Prostate gland (tissue), 2 donors: ENCODE results near the gene RNGTT. TPM values are rescaled to one million over a fixed set of nuclear protein-coding genes. Genes with fewer than 3 reads are reported as not detected.

ENCODE experiments used
- DNase-seq: peaks from one replicate; pipeline ENCODE4 v3.0.0-alpha.2; 2019; ENCODE audit warnings: low spot score
- H3K27ac ChIP-seq, 2 donors: fragments of 200-600 bp; sonication (generic); 2 replicates each; pipeline ENCODE4 v1.5.1; 2017 to 2019
- H3K27me3 ChIP-seq: fragments of 200-600 bp; sonication (generic); replicated peaks from 2 replicates; pipeline ENCODE4 v1.5.1; 2019; ENCODE audit not compliant: insufficient read depth
- H3K36me3 ChIP-seq, 2 donors: fragments of 200-600 bp; sonication (generic); 1 replicate in 1 of 2; 2 replicates in 1 of 2; pipeline versions ENCODE4 v1.5.1 to v1.8.1; 2017 to 2019
- H3K4me1 ChIP-seq: fragments of 200-600 bp; sonication (generic); replicated peaks from 2 replicates; pipeline ENCODE4 v1.5.1; 2019
- H3K4me3 ChIP-seq, 2 donors: fragments of 200-600 bp; sonication (generic); 2 replicates each; pipeline ENCODE4 v1.5.1; 2017 to 2019
- H3K9me3 ChIP-seq: fragments of 200-600 bp; sonication (generic); 2 replicates; pipeline ENCODE4 v1.5.1; 2017
- POLR2A ChIP-seq: fragments of 450-650 bp; IDR thresholded peaks from one replicate; pipeline ENCODE4 v1.6.1; 2016; ENCODE audit warnings: antibody characterized with exemption, mild to moderate bottlenecking
- POLR2AphosphoS5 ChIP-seq: sonication (generic); formaldehyde crosslinking; IDR thresholded peaks from one replicate; pipeline ENCODE4 v1.6.1; 2017; ENCODE audit warnings: antibody characterized with exemption
- WGBS: methylation state at CpG from one replicate; pipeline ENCODE4 v1.1.5; 2018; 5-methylcytosine and 5-hydroxymethylcytosine counted together
- intact Hi-C: fragments of 100-400 bp; cut with DNase I; formaldehyde crosslinking; loops from one replicate; pipeline ENCODE4 v1.14.2; 2022
- total RNA-seq, 2 donors: library from RNA; depleted of rRNA; stranded (reverse); fragments of >200 nt; gene quantifications; one replicate each; pipeline ENCODE4 v1.1.0, GENCODE V29; 2016
- TF ChIP-seq, protein P1 (sequence below), 4 experiments: fragments of 200-600 bp in 2 of 4; fragments of 450-650 bp in 2 of 4; sonication (generic) in 2 of 4; IDR thresholded peaks; 1 replicate in 3 of 4; 2 replicates in 1 of 4; pipeline ENCODE4 v1.5.1; 2016 to 2019; ENCODE audit warnings: antibody characterized with exemption in 4 of 4, mild to moderate bottlenecking in 2 of 4, moderate library complexity in 2 of 4

RNGTT gene
- total RNA-seq, 2 donors from 2014 or later: 10.1 to 23.6 TPM

DNA sequence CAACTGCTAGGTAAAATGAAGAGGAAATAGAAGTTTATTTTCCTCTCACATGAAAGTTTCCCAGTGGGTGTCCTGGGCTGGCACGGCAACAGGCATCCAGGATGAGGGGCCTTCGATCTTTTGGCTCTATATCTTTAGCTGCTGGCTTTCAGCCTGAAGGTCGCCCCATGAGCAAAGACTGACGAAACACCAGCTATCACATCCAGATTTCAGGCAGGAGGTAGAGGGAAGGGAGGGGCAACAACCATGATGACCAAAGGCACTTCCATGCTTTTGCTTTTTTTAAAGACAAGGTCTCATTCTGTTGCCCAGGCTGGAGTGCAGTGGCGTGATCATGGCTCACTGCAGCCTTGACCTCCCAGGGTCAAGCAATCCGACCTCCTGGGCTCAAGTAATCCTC, 387.9 kb downstream of the RNGTT start:
- Histone ChIP-seq H3K9me3 (no peaks in the 10 kb centered on the region), H3K4me3 (no peak overlapping the region), H3K36me3 (no peaks in the 10 kb centered on the region), H3K27me3 (no peaks in the 10 kb centered on the region), H3K27ac (no peak overlapping the region), H3K4me1 (no peaks in the 10 kb centered on the region)
- TF ChIP-seq, protein P1, sequence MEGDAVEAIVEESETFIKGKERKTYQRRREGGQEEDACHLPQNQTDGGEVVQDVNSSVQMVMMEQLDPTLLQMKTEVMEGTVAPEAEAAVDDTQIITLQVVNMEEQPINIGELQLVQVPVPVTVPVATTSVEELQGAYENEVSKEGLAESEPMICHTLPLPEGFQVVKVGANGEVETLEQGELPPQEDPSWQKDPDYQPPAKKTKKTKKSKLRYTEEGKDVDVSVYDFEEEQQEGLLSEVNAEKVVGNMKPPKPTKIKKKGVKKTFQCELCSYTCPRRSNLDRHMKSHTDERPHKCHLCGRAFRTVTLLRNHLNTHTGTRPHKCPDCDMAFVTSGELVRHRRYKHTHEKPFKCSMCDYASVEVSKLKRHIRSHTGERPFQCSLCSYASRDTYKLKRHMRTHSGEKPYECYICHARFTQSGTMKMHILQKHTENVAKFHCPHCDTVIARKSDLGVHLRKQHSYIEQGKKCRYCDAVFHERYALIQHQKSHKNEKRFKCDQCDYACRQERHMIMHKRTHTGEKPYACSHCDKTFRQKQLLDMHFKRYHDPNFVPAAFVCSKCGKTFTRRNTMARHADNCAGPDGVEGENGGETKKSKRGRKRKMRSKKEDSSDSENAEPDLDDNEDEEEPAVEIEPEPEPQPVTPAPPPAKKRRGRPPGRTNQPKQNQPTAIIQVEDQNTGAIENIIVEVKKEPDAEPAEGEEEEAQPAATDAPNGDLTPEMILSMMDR (IDR thresholded peaks at IDR 0.05): no peak
- no peak for TF ChIP-seq POLR2A
- no peak for TF ChIP-seq POLR2AphosphoS5
- DNase-seq: no peak
- 85% methylated on average over 6 of the region's 6 CpGs for WGBS
- intact Hi-C loops: no loop called here

DNA sequence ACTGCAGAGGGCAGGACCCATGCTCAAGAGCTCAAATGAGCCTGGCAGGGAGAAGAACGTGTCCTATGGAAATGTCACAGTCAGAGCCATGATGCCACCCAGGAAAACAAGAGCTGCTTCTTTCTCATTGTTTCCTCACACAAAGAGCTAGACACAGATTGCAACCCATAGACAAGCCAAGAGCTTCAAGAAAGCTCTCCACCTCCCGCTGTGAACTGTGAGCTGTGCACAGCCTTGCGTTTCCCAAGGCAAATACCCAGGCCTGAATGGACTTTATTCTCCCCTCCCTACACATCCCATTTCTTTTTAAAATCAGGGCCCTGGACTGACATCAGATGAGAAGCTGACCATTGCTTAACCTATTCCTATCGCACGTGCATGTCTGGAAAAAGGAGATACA, 388.8 kb downstream of the RNGTT start:
- Histone ChIP-seq H3K27me3 (no peaks in the 10 kb centered on the region), H3K9me3 (no peaks in the 10 kb centered on the region), H3K27ac (no peak overlapping the region), H3K4me3 (no peak overlapping the region), H3K36me3 (no peaks in the 10 kb centered on the region), H3K4me1 (no peaks in the 10 kb centered on the region)
- no peak for DNase-seq
- intact Hi-C loops: no loop called here
- WGBS: 89% methylated on average over 5 of the region's 5 CpGs
- TF ChIP-seq, protein P1 (IDR thresholded peaks at IDR 0.05): no peak

DNA sequence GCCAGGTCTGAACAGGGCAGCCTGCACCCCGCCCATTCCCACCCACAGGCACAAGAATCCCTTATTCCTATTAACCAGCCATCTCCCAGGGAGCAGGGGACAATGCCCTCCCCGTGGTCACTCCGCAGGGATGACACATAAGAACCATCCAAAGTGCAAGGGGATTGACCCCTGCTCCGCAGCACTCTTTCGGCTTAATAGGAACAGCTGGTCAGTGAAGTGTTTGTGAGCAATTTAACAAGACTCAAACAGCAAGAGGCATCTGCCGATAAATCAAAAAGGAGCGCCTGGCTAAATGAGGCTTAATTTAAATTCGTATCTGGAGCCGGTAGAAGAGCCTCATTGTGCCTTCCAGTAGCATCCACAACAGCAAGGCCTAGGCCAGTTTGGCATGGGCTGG, 389.4 kb downstream of the RNGTT start:
- no peaks in the 10 kb centered on the region for H3K4me1 ChIP-seq
- H3K27ac ChIP-seq: no peak overlapping the region
- TF ChIP-seq POLR2AphosphoS5 (no peak), POLR2A (no peak)
- TF ChIP-seq, protein P1 (IDR thresholded peaks at IDR 0.05): no peak
- intact Hi-C loops: no loop called here
- DNase-seq: no peak
- no peaks in the 10 kb centered on the region for H3K9me3 ChIP-seq
- 73% methylated on average over 9 of the region's 9 CpGs for WGBS
- no peaks in the 10 kb centered on the region for H3K36me3 ChIP-seq
- no peak overlapping the region for H3K4me3 ChIP-seq
- no peaks in the 10 kb centered on the region for H3K27me3 ChIP-seq

DNA sequence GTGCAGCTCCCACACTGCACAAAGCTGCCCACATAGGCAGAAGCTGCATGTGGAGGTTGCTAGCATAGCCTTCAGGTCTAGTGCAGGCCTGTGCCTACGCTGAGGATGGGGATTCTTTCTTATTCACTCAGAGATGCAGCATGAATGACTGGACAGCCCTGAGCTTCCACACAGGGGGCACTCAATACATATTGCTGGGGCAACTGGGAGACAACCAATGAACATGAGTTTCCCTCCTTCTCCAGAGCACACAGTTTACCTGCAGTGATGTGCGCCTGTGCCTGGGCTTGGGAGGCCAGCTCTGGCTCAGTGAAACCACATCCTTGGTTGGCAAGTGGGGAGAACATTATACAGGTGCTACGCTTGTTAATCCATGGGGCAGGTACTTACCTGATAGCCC, 389.9 kb downstream of the RNGTT start:
- Histone ChIP-seq H3K4me3 (no peak overlapping the region), H3K27ac (no peak overlapping the region), H3K9me3 (no peaks in the 10 kb centered on the region), H3K36me3 (no peaks in the 10 kb centered on the region), H3K27me3 (no peaks in the 10 kb centered on the region), H3K4me1 (no peaks in the 10 kb centered on the region)
- intact Hi-C loops: no loop called here
- no peak for TF ChIP-seq POLR2A
- TF ChIP-seq POLR2AphosphoS5: no peak
- TF ChIP-seq, protein P1 (IDR thresholded peaks at IDR 0.05): no peak
- 83% methylated on average over 3 of the region's 3 CpGs for WGBS
- DNase-seq: no peak

DNA sequence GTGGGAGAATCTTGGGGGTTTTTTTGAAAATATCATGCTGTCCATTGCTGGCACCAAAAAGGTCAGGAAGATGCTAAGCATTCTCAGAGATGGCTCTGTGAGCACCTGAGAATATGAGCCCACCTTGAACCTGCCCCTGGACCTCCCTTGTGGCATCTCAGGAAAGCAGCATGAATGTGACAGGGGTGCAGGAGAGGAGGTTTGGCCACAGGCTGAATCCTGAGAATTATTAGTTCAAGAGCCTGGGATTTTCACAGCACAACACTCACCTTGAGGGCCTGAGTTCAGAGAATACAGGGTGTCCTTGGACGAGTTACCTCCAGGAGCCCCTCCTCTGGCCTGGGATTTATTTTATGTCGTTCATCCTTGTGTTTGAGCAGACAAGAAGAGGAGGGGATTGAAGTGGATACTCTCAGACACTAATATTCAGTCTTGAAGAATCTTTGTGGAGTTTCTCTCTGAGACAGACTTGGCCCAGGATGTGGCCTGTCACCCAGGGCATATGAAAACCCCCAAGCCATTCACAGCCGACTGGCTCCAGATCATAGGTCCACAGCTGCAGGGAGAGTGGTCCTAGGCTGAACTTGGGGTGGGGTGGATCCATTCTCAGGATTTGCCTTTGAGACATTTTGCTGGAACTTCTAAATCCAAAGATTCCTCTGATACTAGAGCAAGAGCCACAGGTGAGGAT, 390.8 kb downstream of the RNGTT start:
- no peak for DNase-seq
- Histone ChIP-seq H3K4me3 (no peak overlapping the region), H3K4me1 (no peaks in the 10 kb centered on the region), H3K27me3 (no peaks in the 10 kb centered on the region), H3K27ac (no peak overlapping the region), H3K36me3 (no peaks in the 10 kb centered on the region), H3K9me3 (no peaks in the 10 kb centered on the region)
- 70% methylated on average over 3 of the region's 3 CpGs for WGBS
- no peak for TF ChIP-seq POLR2AphosphoS5
- no peak for TF ChIP-seq POLR2A
- TF ChIP-seq, protein P1 (IDR thresholded peaks at IDR 0.05): no peak
- intact Hi-C loops: no loop called here
